Retinal pigment epithelial cell (primary cell): ENCODE measurements around the gene SCN5A.

ENCODE experiments used
- DNase-seq: peaks from one replicate; pipeline ENCODE4 v3.0.0-alpha.2; 2010; ENCODE audit warnings: low read depth
- H3K4me3 ChIP-seq: 2 replicates; pipeline ENCODE4 v1.5.1; 2011; ENCODE audit warnings: mild to moderate bottlenecking, low read length, control low read depth, moderate library complexity
- CTCF ChIP-seq: conservative IDR thresholded peaks from 2 replicates; pipeline ENCODE4 v1.5.1; 2011; ENCODE audit warnings: low read depth, low read length, control low read depth, inconsistent platforms

Gene SCN5A

DNA sequence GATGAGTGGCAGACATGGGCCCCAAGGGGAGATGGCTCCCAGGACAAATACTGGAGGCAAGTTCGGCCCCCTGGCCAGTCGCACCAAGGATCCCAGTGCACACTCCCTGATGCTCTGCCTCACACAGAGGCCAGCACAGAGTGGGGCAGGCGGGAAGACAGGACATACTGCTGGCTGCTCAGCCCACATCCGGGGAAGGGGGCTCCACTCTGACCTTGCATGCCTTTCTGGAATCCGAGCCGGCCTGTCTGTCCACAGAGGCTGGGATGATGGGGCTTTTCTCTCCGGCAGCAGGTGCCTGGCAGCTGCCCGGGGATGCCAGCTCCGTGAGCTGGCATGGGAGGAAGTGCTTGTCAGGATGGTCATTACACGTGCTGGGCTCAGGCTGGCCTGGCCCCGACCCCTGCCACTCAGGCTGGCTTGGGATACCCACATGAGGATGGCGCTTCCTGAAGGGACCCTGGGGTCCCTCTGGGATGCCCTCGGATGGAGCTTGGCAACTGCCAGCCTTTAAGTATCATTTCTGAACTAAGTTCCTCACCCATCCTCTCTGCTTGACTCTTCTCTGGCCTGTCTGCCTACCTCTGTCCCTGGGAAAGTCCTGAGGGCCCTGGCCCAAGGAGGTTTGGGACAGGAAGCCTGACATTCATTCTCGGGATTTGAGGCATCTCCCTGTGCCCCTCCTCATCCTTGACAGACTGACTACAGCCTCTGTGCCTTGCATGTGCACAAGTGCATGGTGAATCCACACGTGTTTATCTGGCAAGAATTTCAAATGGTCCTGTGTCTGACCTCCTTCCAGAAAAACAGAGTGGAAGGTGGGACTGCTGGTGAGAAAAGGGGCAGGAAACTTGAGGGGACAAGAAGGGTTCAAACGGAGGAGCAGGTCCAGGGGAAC, 106.8 kb downstream of the SCN5A start:
- TF ChIP-seq CTCF = no peak
- DNase-seq = no peak
- no peak overlapping the region for H3K4me3 ChIP-seq

DNA sequence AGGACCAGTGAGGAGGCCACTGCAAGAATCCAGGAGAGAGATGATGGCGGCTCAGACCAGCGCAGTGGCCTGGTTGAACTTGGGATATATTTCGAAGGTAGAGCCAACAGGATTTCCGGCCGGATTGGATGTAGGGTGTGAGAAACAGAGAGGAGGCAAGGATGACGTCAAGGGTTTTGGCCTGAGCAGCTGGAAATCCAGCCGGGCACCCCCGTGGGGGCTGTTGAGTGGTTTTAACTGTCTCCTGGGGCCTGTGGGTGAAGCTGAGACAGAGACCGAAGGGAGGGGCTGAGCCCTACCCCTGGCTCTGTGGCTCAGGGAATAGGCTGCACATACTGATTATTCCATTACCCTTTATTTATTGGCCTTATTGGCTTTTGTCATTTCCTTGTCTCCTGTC, 107.7 kb downstream of the SCN5A start:
- H3K4me3 ChIP-seq = no peak overlapping the region
- no peak for TF ChIP-seq CTCF
- no peak for DNase-seq

- no peak for TF ChIP-seq CTCF
- H3K4me3 ChIP-seq = no peak overlapping the region
- no peak for DNase-seq
These were observed 110.6 kb downstream of the SCN5A start for GRCh38 chr3:38538773-38539353.

- no peak overlapping the region for H3K4me3 ChIP-seq
- DNase-seq = no peak
- TF ChIP-seq CTCF = no peak
These were observed 112.8 kb downstream of the SCN5A start for GRCh38 chr3:38536671-38537070.

GRCh38 chr3:38534604-38535003, 114.9 kb downstream of the SCN5A start:
- no peak for DNase-seq
- no peak overlapping the region for H3K4me3 ChIP-seq
- TF ChIP-seq CTCF = no peak

DNA sequence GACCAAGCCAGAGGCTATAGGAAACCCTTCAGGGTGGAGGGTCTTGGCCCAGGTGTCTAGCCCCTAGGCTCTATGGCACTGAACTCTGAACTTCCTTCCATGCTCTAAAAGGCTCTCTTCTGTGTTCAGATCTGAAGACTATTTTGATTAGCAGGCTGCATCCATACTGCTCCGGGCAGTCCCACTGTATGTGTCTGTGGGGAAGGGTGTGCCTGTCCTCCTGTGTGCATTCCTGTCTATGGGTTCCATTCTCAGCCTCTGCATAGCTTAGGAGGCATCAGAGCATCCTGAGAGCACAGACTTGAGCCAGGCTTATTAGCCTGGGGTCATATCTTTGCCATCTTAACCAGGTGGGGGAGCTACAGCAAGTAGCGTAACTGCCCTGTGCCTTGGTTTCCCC, 115.3 kb downstream of the SCN5A start:
- no peak for DNase-seq
- no peak overlapping the region for H3K4me3 ChIP-seq
- no peak for TF ChIP-seq CTCF
